Cardiac muscle cell (in vitro differentiated cells and primary cell): ENCODE results near the gene PARVB. TPM values are rescaled to one million over a fixed set of nuclear protein-coding genes. Genes with fewer than 3 reads are reported as not detected.

ENCODE experiments used
- DNase-seq, 2 donors: peaks; one replicate each; pipeline versions ENCODE4 v3.0.0 to v3.0.0-alpha.2; 2010 to 2017; ENCODE audit warnings: low read depth in 1 of 2, low spot score in 1 of 2
- H3K27ac ChIP-seq: fragments of 200-600 bp; sonication (generic); 2 replicates; pipeline ENCODE4 v1.5.1; 2016
- H3K27me3 ChIP-seq: fragments of 200-600 bp; sonication (generic); 2 replicates; pipeline ENCODE4 v1.6.0; 2016; ENCODE audit warnings: control low read depth
- H3K36me3 ChIP-seq: fragments of 200-600 bp; sonication (generic); 2 replicates; pipeline ENCODE4 v1.5.1; 2016; ENCODE audit warnings: control low read depth
- H3K4me1 ChIP-seq: fragments of 200-600 bp; sonication (generic); 2 replicates; pipeline ENCODE4 v1.8.1; 2017; ENCODE audit warnings: low read depth, mild to moderate bottlenecking, mixed run types
- H3K4me3 ChIP-seq: fragments of 200-600 bp; sonication (generic); 2 replicates; pipeline ENCODE4 v1.5.1; 2016; ENCODE audit warnings: mild to moderate bottlenecking
- H3K9me3 ChIP-seq: fragments of 200-600 bp; sonication (generic); 2 replicates; pipeline ENCODE4 v1.5.1; 2017; ENCODE audit warnings: low read depth, mild to moderate bottlenecking, control low read depth
- CTCF ChIP-seq: IDR thresholded peaks from 2 replicates; pipeline ENCODE4 v1.5.1; 2012; ENCODE audit warnings: low read depth, mild to moderate bottlenecking, low read length
- polyA plus RNA-seq: library from polyadenylated mRNA; unstranded; fragments of >200 nt; fragmentation: Nextera tagmentation; extraction: Ambion mirVana; gene quantifications from 2 replicates; pipeline ENCODE4 v1.2.1, GENCODE V29; 2016
- total RNA-seq: library from RNA; depleted of rRNA; stranded (reverse); fragments of >200 nt; gene quantifications from 2 replicates; pipeline ENCODE4 v1.2.3, GENCODE V29; 2016

The PARVB gene
- total and polyA plus RNA-seq, 2 experiments from 2014 or later = 30.6 to 46.0 TPM

DNA sequence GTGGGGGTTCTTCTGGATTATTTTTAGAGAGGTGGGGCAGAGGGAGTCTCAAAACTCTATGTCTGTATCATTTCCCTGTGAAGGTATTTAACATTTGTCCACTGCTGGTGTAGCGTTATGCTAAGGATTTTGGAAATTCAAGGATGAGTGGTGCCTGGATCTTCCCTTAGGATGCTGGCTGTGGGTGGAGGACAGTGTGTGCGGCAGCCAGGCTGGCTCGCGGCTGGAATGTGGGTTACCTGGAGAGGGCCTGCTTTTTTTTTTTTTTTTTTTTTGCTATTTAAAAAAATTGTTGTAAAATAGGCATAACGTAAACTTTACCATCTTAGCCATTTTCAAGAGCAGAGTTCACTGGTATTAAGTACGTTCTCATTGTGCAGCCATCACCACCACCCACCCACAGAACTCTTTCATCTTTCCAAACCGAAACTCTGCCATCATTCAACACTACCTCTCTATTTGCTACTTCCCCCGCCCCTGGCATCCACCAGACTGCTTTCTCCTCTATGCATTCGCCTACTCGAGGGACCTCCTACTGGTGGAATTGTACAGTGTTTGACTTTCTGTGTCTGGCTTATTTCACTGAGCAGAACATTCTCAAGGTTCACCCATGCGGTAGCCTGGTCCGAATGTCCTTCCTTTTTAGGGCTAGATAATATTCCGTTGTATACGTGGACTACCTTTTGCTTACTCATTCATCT is 67.1 kb downstream of the PARVB start:
- Histone ChIP-seq H3K4me3 (no peak overlapping the region), H3K9me3 (no peaks in the 10 kb centered on the region), H3K27me3 (no peaks in the 10 kb centered on the region), H3K4me1 (peaks cover 7% of the 10 kb centered on the region), H3K27ac (no peak overlapping the region), H3K36me3 (no peaks in the 10 kb centered on the region)
- peak; percentile 27 for TF ChIP-seq CTCF
- peak; percentile 21 to 33 for DNase-seq

- H3K9me3 ChIP-seq = no peaks in the 10 kb centered on the region
- no peak overlapping the region for H3K27ac ChIP-seq
- no peaks in the 10 kb centered on the region for H3K27me3 ChIP-seq
- TF ChIP-seq CTCF = no peak
- peaks cover 2% of the 10 kb centered on the region for H3K4me1 ChIP-seq
- no peaks in the 10 kb centered on the region for H3K36me3 ChIP-seq
- no peak overlapping the region for H3K4me3 ChIP-seq
- DNase-seq = no peak
Measured at GRCh38 chr22:44091751-44092150, 67.6 kb downstream of the PARVB start.

DNA sequence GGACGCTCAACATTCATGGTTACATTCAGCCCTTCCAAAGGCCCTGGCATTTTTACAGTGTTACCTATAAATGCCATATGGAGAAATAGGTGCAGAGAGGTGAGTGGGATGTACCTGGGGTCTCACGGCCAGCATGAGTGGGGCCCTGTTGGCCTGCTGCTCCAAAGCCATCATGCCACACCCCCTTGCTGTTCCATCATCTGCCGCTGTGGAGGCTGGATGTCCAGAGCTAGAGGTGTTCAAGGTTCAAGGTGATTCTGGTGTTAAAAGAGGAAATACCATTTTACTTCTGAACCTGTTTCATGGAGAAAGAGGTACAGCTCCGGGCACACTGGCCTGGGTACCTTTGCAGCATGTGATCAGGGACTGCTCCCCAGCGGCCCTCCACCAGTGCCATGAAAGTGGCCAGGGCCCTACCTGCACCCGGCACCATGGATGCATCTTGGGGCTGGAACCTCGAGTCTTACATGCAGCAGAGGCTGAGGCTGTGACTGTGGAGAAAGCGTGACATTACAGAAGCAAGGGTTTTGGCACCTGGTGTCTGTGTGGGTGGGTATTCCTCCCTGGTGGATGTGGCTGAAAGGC is 68.6 kb downstream of the PARVB start:
- DNase-seq = no peak
- H3K4me3 ChIP-seq = no peak overlapping the region

DNA sequence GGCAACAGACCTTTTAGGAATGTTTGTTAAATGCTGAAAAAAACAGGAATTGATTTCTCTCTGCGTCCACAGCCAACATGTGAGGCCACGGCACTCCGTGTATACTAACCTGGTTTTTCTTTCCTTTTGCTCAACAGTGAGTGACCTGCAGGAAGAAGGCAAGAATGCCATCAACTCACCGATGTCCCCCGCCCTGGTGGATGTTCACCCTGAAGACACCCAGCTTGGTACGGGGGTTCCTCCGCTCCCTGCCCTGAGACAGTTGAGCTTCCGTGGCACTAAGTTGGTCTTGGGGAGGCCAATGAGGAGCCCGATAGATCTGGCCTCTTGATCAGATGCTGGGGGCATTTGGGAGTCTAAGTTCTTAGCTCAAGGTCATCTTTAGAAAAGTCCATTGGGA is 69.7 kb downstream of the PARVB start:
- Histone ChIP-seq H3K4me3 (no peak overlapping the region), H3K4me1 (no peaks in the 10 kb centered on the region), H3K27me3 (no peaks in the 10 kb centered on the region), H3K36me3 (no peaks in the 10 kb centered on the region), H3K27ac (no peak overlapping the region), H3K9me3 (no peaks in the 10 kb centered on the region)
- no peak for TF ChIP-seq CTCF
- no peak for DNase-seq

More for the DNA sequence above, 68.6 kb downstream of the PARVB start:
- H3K36me3 ChIP-seq = no peaks in the 10 kb centered on the region
- no peaks in the 10 kb centered on the region for H3K9me3 ChIP-seq
- no peaks in the 10 kb centered on the region for H3K4me1 ChIP-seq
- H3K27me3 ChIP-seq = no peaks in the 10 kb centered on the region
- H3K27ac ChIP-seq = no peak overlapping the region
- TF ChIP-seq CTCF = no peak

GRCh38 chr22:44094751-44095302 is 70.7 kb downstream of the PARVB start:
- DNase-seq = no peak

More at GRCh38 chr22:44094751-44095302, 70.7 kb downstream of the PARVB start:
- H3K27me3 ChIP-seq = no peaks in the 10 kb centered on the region
- no peaks in the 10 kb centered on the region for H3K4me1 ChIP-seq
- H3K9me3 ChIP-seq = no peaks in the 10 kb centered on the region
- no peaks in the 10 kb centered on the region for H3K36me3 ChIP-seq
- no peak overlapping the region for H3K27ac ChIP-seq
- TF ChIP-seq CTCF = no peak
- no peak overlapping the region for H3K4me3 ChIP-seq
